SU-DHL-6 (cell line): ENCODE measurements around the gene CFDP1.

Source experiments
- H2AFZ ChIP-seq: fragments of 200-600 bp; sonication (generic); 2 replicates; pipeline ENCODE4 v1.6.1; 2014; ENCODE audit warnings: low read depth, mild to moderate bottlenecking, moderate library complexity, mixed read lengths, antibody characterized with exemption, low read length; ENCODE audit not compliant: severe bottlenecking
- H3F3A ChIP-seq: fragments of 200-600 bp; shearing (Covaris generic); 2 replicates; pipeline ENCODE4 v1.6.0; 2016; ENCODE audit warnings: antibody characterized with exemption, mild to moderate bottlenecking; ENCODE audit not compliant: insufficient read depth
- H3K27ac ChIP-seq: fragments of 200-600 bp; sonication (generic); 2 replicates; pipeline ENCODE4 v1.5.1; 2016; ENCODE audit warnings: low read depth, mild to moderate bottlenecking, low read length, moderate library complexity, mixed read lengths
- H3K27me3 ChIP-seq: fragments of 200-600 bp; sonication (generic), shearing (Covaris generic); 2 replicates; pipeline ENCODE4 v1.6.0; 2014; ENCODE audit warnings: mild to moderate bottlenecking, low read length
- H3K36me3 ChIP-seq: fragments of 200-600 bp; sonication (generic); 2 replicates; pipeline ENCODE4 v1.6.1; 2014; ENCODE audit warnings: mild to moderate bottlenecking, low read length, mixed read lengths
- H3K4me2 ChIP-seq: fragments of 300-600, 200-600 bp; shearing (Covaris generic), sonication (generic); 2 replicates; pipeline ENCODE4 v1.6.0; 2014; ENCODE audit warnings: low read length, low read depth, mild to moderate bottlenecking; ENCODE audit not compliant: poor library complexity, severe bottlenecking
- H3K4me3 ChIP-seq: fragments of 200-600 bp; sonication (generic); 2 replicates; pipeline ENCODE4 v1.5.1; 2014; ENCODE audit warnings: antibody characterized with exemption, low read length, mild to moderate bottlenecking, mixed read lengths; ENCODE audit not compliant: insufficient read depth, poor library complexity, severe bottlenecking
- H3K79me2 ChIP-seq: fragments of 200-600 bp; sonication (generic); 2 replicates; pipeline ENCODE4 v1.6.1; 2014; ENCODE audit warnings: mild to moderate bottlenecking, low read length, moderate library complexity; ENCODE audit not compliant: insufficient read depth
- H3K9ac ChIP-seq: fragments of 200-600 bp; sonication (generic); 2 replicates; pipeline ENCODE4 v1.7.0; 2014; ENCODE audit warnings: mild to moderate bottlenecking, low read length
- H3K9me2 ChIP-seq: fragments of 200-600 bp; sonication (generic); replicated peaks from 2 replicates; pipeline ENCODE4 v1.6.1; 2014; ENCODE audit warnings: low read length; ENCODE audit not compliant: insufficient read depth
- H3K9me3 ChIP-seq: fragments of 200-600 bp; sonication (generic); 2 replicates; pipeline ENCODE4 v1.6.1; 2014; ENCODE audit warnings: low read length, mixed read lengths; ENCODE audit not compliant: insufficient read depth
- H4K20me1 ChIP-seq: fragments of 200-600 bp; sonication (generic); 2 replicates; pipeline ENCODE4 v1.6.1; 2014; ENCODE audit warnings: low read depth, mild to moderate bottlenecking, antibody characterized with exemption, low read length, moderate library complexity, mixed read lengths
- CTCF ChIP-seq: fragments of 200-600 bp; sonication (generic); IDR thresholded peaks from one replicate; pipeline ENCODE4 v1.5.1; 2017; ENCODE audit warnings: antibody characterized with exemption, mild to moderate bottlenecking, low read length, moderate library complexity; ENCODE audit not compliant: insufficient read depth, poor library complexity, severe bottlenecking
- EZH2phosphoT487 ChIP-seq: fragments of 200-600 bp; sonication (generic), shearing (Covaris generic); conservative IDR thresholded peaks from 2 replicates; pipeline ENCODE4 v1.6.1; 2018; ENCODE audit warnings: mild to moderate bottlenecking, antibody characterized with exemption, low read length, moderate library complexity, mixed read lengths

CFDP1 gene

GRCh38 chr16:75341564-75342307 lies 91.6 kb downstream of the CFDP1 start:
- no peak for TF ChIP-seq EZH2phosphoT487
- TF ChIP-seq CTCF, result no peak
- Histone ChIP-seq H3K79me2 (no peaks in the 10 kb centered on the region), H3K9ac (no peak overlapping the region), H3K36me3 (no peaks in the 10 kb centered on the region), H3K9me2 (no peaks in the 10 kb centered on the region), H3K4me3 (no peak overlapping the region), H3F3A (no peaks in the 10 kb centered on the region), H2AFZ (no peak overlapping the region), H3K27ac (no peak overlapping the region), H3K9me3 (no peaks in the 10 kb centered on the region), H3K4me2 (no peak overlapping the region), H4K20me1 (no peaks in the 10 kb centered on the region), H3K27me3 (no peaks in the 10 kb centered on the region)

GRCh38 chr16:75340741-75341491 lies 92.4 kb downstream of the CFDP1 start:
- H4K20me1 ChIP-seq, result no peaks in the 10 kb centered on the region
- no peak overlapping the region for H3K27ac ChIP-seq
- H3K4me2 ChIP-seq, result no peak overlapping the region
- H3K36me3 ChIP-seq, result no peaks in the 10 kb centered on the region
- TF ChIP-seq CTCF (no peak), EZH2phosphoT487 (no peak)
- no peaks in the 10 kb centered on the region for H3K9me3 ChIP-seq
- no peak overlapping the region for H3K4me3 ChIP-seq
- no peaks in the 10 kb centered on the region for H3F3A ChIP-seq
- no peak overlapping the region for H3K9ac ChIP-seq
- H3K9me2 ChIP-seq, result no peaks in the 10 kb centered on the region
- H2AFZ ChIP-seq, result no peak overlapping the region
- no peaks in the 10 kb centered on the region for H3K27me3 ChIP-seq
- no peaks in the 10 kb centered on the region for H3K79me2 ChIP-seq

GRCh38 chr16:75337430-75337829 lies 95.9 kb downstream of the CFDP1 start:
- H2AFZ ChIP-seq, result no peak overlapping the region
- H3K27ac ChIP-seq, result no peak overlapping the region
- no peaks in the 10 kb centered on the region for H3K9me2 ChIP-seq
- H3K36me3 ChIP-seq, result no peaks in the 10 kb centered on the region
- TF ChIP-seq CTCF, result no peak
- TF ChIP-seq EZH2phosphoT487, result no peak
- H3K27me3 ChIP-seq, result no peaks in the 10 kb centered on the region
- no peaks in the 10 kb centered on the region for H3K79me2 ChIP-seq
- no peak overlapping the region for H3K4me2 ChIP-seq
- H4K20me1 ChIP-seq, result no peaks in the 10 kb centered on the region
- H3K4me3 ChIP-seq, result no peak overlapping the region
- no peak overlapping the region for H3K9ac ChIP-seq
- H3K9me3 ChIP-seq, result no peaks in the 10 kb centered on the region
- no peaks in the 10 kb centered on the region for H3F3A ChIP-seq
